Tongue (tissue), 2 donors: ENCODE results near the gene FLOT2. TPM values are rescaled to one million over a fixed set of nuclear protein-coding genes. Genes with fewer than 3 reads are reported as not detected.
"Not testable (repeated sequence)": the region's sequence is repeated elsewhere in the genome, so short reads cannot be mapped to it uniquely, and the experiment has no call there.

Source experiments
- DNase-seq: peaks from one replicate; pipeline ENCODE4 v3.0.0-alpha.2; 2015
- total RNA-seq: library from RNA; depleted of rRNA; stranded (reverse); fragments of >200 nt; gene quantifications from one replicate; pipeline ENCODE4 v1.2.3, GENCODE V29; 2014

The FLOT2 gene
- total RNA-seq, 1 donor from 2014 or later: 51.2 TPM

- peak; percentile 64 for DNase-seq
Measured at GRCh38 chr17:28916302-28916934, 18.9 kb upstream of the FLOT2 start.

GRCh38 chr17:28912938-28913333 lies 15.4 kb upstream of the FLOT2 start:
- no peak for DNase-seq

- DNase-seq: no peak
Measured at GRCh38 chr17:28912281-28912937, 14.9 kb upstream of the FLOT2 start.

GRCh38 chr17:28911411-28912045 lies 14.0 kb upstream of the FLOT2 start:
- DNase-seq: no peak

- DNase-seq: no peak
Measured at GRCh38 chr17:28910534-28910933, 13.0 kb upstream of the FLOT2 start.

- peak; percentile 72 for DNase-seq
Measured at GRCh38 chr17:28908640-28909167, 11.2 kb upstream of the FLOT2 start.

GRCh38 chr17:28907709-28908475 lies 10.4 kb upstream of the FLOT2 start:
- DNase-seq: peak; percentile 44

- no peak for DNase-seq
Measured at GRCh38 chr17:28906706-28907438, 9.3 kb upstream of the FLOT2 start.

- DNase-seq: no peak
Measured at GRCh38 chr17:28906276-28906675, 8.7 kb upstream of the FLOT2 start.

- DNase-seq: no peak
Measured at GRCh38 chr17:28904800-28905199, 7.3 kb upstream of the FLOT2 start.

GRCh38 chr17:28903546-28903841 lies 6.0 kb upstream of the FLOT2 start:
- not testable (repeated sequence) for DNase-seq

GRCh38 chr17:28902819-28903545 lies 5.4 kb upstream of the FLOT2 start, which contains the start of gene DHRS13:
Gene DHRS13, minus strand, starts transcription at chr17:28903079. Its CDS starts 135 bp downstream, at chr17:28902944.
- peak; percentile 95 for DNase-seq

GRCh38 chr17:28901866-28902818 lies 4.6 kb upstream of the FLOT2 start:
- DNase-seq: peak; percentile 54

- DNase-seq: no peak
Measured at GRCh38 chr17:28900986-28901726, 3.6 kb upstream of the FLOT2 start.

- DNase-seq: no peak
Measured at GRCh38 chr17:28899212-28899815, 1.8 kb upstream of the FLOT2 start.

GRCh38 chr17:28898527-28898955 lies 1.0 kb upstream of the FLOT2 start:
- no peak for DNase-seq

GRCh38 chr17:28897769-28898526 lies 415 bp upstream of the FLOT2 start:
- no peak for DNase-seq

- DNase-seq: peak; percentile 3
Measured at GRCh38 chr17:28896491-28896883, 1.0 kb downstream of the FLOT2 start.
